Measurements from ENCODE around the gene PRDM7. TPM values are rescaled to one million over a fixed set of nuclear protein-coding genes. Genes with fewer than 3 reads are reported as not detected.

PRDM7 gene
- total RNA-seq, 1 donor from 2014 or later, result not detected

DNA sequence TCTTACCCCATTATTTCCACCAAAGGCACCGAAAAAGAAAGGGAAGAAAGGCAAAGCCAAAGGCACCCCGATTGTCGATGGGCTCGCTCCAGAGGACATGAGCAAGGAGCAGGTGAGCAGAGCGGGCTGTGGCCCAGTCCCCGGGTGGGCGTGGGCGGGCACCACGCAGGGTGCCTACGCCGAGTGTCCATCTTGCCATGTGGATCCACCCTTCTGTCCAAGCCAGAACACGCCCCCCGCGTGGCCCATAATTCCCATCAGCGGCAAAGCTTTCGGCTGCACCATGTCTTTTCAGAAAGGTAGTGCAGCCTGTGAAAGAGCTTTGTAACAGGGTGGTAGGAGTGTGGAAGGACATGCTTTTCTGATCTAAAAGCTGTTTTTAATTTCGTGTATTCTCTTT lies 49.5 kb downstream of the PRDM7 start:
- POLR2A ChIA-PET, result no interaction called here
- intact Hi-C loops (cut with micrococcal nuclease), result no loop called here
- ATAC-seq (ENCODE audit: low read depth) (no peak), DNase-seq (no peak)
- no peak overlapping the region for H3K27ac Mint-ChIP-seq
- peaks cover 5% of the 10 kb centered on the region for H3K36me3 Mint-ChIP-seq (ENCODE audit: low read depth)
- peaks cover 9% of the 10 kb centered on the region for H3K4me1 Mint-ChIP-seq
- H3K4me3 Mint-ChIP-seq, result no peak overlapping the region
- TF ChIP-seq, protein P1, sequence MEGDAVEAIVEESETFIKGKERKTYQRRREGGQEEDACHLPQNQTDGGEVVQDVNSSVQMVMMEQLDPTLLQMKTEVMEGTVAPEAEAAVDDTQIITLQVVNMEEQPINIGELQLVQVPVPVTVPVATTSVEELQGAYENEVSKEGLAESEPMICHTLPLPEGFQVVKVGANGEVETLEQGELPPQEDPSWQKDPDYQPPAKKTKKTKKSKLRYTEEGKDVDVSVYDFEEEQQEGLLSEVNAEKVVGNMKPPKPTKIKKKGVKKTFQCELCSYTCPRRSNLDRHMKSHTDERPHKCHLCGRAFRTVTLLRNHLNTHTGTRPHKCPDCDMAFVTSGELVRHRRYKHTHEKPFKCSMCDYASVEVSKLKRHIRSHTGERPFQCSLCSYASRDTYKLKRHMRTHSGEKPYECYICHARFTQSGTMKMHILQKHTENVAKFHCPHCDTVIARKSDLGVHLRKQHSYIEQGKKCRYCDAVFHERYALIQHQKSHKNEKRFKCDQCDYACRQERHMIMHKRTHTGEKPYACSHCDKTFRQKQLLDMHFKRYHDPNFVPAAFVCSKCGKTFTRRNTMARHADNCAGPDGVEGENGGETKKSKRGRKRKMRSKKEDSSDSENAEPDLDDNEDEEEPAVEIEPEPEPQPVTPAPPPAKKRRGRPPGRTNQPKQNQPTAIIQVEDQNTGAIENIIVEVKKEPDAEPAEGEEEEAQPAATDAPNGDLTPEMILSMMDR (IDR thresholded peaks at IDR 0.05), result no peak
- H3K27me3 Mint-ChIP-seq, result no peaks in the 10 kb centered on the region
- H3K9me3 Mint-ChIP-seq, result no peaks in the 10 kb centered on the region
- CTCF ChIA-PET, result no interaction called here

- Mint-ChIP-seq H3K4me3 (no peak overlapping the region), H3K27me3 (peaks cover 3% of the 10 kb centered on the region), H3K4me1 (peaks cover 21% of the 10 kb centered on the region), H3K9me3 (no peaks in the 10 kb centered on the region), H3K36me3 (ENCODE audit: low read depth) (peaks cover 2% of the 10 kb centered on the region), H3K27ac (no peak overlapping the region)
- intact Hi-C loops (cut with micrococcal nuclease), result no loop called here
- ChIA-PET CTCF (no interaction called here), POLR2A (interaction anchor here (0.7 kb wide), 1 partner anchor 10 kb away, joined by 3 read pairs; no protein-coding TSS in a partner anchor)
- TF ChIP-seq, protein P1 (IDR thresholded peaks at IDR 0.05), result no peak
- DNase-seq (no peak), ATAC-seq (ENCODE audit: low read depth) (no peak)
These were observed 51.0 kb downstream of the PRDM7 start for GRCh38 chr16:90026135-90026534.

DNA sequence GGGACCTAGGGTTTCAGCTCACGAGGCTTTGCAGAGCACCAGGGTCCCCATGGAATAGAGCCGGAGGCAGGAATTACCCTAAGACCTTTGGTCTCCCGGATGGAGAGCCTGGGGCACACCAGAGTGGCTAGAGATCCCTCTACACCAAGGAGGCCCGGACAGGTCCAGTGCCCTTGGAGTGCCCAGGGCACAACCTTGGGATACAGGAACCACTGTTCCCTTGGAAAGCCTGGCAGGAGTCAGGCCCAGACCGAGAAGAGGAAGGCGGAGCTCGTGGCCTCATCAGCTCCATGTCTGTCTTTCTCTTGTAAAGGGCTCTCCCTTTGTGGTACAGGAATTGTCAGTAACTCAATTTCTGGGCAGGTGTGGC lies 54.1 kb downstream of the PRDM7 start:
- TF ChIP-seq, protein P1 (IDR thresholded peaks at IDR 0.05), result no peak
- H3K4me1 Mint-ChIP-seq, result peaks cover 32% of the 10 kb centered on the region
- H3K4me3 Mint-ChIP-seq, result peak overlapping the region; percentile 77
- no peaks in the 10 kb centered on the region for H3K9me3 Mint-ChIP-seq
- H3K27ac Mint-ChIP-seq, result no peak overlapping the region
- H3K36me3 Mint-ChIP-seq (ENCODE audit: low read depth), result peaks cover 2% of the 10 kb centered on the region
- DNase-seq, result no peak
- ATAC-seq (ENCODE audit: low read depth), result no peak
- CTCF ChIA-PET, result no interaction called here
- H3K27me3 Mint-ChIP-seq, result peaks cover 7% of the 10 kb centered on the region
- POLR2A ChIA-PET, result no interaction called here
- intact Hi-C loops (cut with micrococcal nuclease), result no loop called here

DNA sequence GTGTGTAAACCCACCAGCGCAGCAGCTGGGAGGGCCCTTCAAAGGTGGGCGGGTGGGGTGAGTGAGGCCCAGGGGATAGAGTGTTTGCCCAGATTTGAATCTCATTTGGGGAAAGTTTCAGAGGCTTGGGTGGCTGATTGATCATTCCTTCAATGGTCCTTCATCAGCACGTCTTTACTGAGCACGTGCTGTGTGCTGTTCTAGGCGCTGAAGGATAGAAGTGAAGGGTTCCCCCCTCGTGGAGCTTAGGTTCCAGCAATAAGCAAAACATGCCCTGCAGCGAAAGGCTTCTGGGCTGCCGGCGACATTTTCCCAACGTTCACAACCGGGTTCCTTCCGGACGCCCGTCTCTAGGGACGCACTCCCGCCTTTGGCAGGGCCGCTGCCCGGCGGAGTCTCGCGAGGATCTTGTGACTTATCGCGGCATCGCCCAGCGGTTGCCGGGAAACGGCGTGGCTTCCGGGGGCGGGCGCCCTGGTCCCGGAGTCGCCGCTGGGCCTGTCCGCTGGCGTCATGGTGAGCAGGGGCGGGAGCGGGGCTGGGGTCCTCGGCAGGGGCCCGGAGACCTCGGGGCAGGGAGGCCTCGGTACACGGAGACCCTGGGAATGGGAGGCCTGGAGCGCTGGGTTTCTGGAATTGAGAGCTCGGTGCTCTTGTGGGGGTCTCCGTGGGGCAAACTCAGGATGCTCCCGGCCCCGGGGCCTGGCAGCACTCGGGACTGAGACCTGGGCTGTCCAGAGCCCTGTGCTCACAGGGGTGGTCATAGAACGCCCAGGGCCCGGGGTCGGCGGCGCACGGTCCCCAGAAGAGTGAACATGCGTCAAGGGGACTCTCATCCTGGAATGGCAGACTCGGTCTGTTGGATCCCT lies 54.7 kb downstream of the PRDM7 start:
- TF ChIP-seq, protein P1 (IDR thresholded peaks at IDR 0.05), result no peak
- Mint-ChIP-seq H3K27me3 (peaks cover 7% of the 10 kb centered on the region), H3K27ac (no peak overlapping the region)

GRCh38 chr16:90020838-90021382 lies 56.2 kb downstream of the PRDM7 start:
- DNase-seq, result no peak
- H3K9me3 Mint-ChIP-seq, result no peaks in the 10 kb centered on the region
- H3K4me1 Mint-ChIP-seq, result peaks cover 26% of the 10 kb centered on the region
- POLR2A ChIA-PET, result interaction anchor here (0.7 kb wide), 1 partner anchor 12 kb away, joined by 3 read pairs; no protein-coding TSS in a partner anchor
- no peak overlapping the region for H3K27ac Mint-ChIP-seq
- no peak overlapping the region for H3K4me3 Mint-ChIP-seq
- peaks cover 2% of the 10 kb centered on the region for H3K36me3 Mint-ChIP-seq (ENCODE audit: low read depth)
- no peak for ATAC-seq (ENCODE audit: low read depth)
- H3K27me3 Mint-ChIP-seq, result peaks cover 7% of the 10 kb centered on the region
- CTCF ChIA-PET, result no interaction called here
- intact Hi-C loops (cut with micrococcal nuclease), result no loop called here
- TF ChIP-seq, protein P1 (IDR thresholded peaks at IDR 0.05), result no peak

More for the DNA sequence above, 54.7 kb downstream of the PRDM7 start:
- Mint-ChIP-seq H3K9me3 (no peaks in the 10 kb centered on the region), H3K36me3 (ENCODE audit: low read depth) (peaks cover 2% of the 10 kb centered on the region), H3K4me1 (peaks cover 32% of the 10 kb centered on the region), H3K4me3 (peak overlapping the region; percentile 77)
- ChIA-PET CTCF (no interaction called here), POLR2A (no interaction called here)
- DNase-seq (peak; percentile 68), ATAC-seq (ENCODE audit: low read depth) (peak; percentile 73)
- intact Hi-C loops (cut with micrococcal nuclease), result loop anchor here (1.0 kb wide), 1 partner anchor 13 kb away; no protein-coding TSS in a partner anchor

Data from activated B cell treated with CpG ODN at 0.5 μM for 24 hours (primary cell).